ENCODE results near the gene C1orf210.

The C1orf210 gene

DNA sequence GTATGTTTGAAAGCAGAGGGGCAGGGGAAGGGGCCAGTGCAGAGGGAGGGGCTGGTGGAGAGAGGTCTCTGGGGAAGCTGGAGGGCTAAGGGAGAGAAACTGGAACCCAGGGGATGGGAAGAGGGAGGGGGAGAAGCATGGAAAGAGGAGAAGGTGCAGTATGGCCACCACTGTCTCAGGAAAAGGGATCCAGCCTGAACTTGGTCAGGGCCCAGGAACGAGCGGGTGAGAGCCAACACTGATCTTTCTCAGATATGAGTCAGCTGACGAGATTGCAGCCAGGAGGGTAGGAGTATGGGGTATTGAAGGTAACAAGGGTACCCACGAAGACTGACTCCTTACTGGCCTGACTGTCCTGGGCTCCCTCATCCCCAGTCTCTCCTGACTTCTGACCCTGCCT lies 33.5 kb upstream of the C1orf210 start:
- no peak for DNase-seq
- H3K9me3 ChIP-seq, result no peaks in the 10 kb centered on the region
- no peaks in the 10 kb centered on the region for H3K36me3 ChIP-seq
- H3K4me1 ChIP-seq, result no peaks in the 10 kb centered on the region
- no peaks in the 10 kb centered on the region for H3K27me3 ChIP-seq
- H3K4me3 ChIP-seq (ENCODE audit: low read depth, low read length), result no peak overlapping the region
- TF ChIP-seq, protein P1, sequence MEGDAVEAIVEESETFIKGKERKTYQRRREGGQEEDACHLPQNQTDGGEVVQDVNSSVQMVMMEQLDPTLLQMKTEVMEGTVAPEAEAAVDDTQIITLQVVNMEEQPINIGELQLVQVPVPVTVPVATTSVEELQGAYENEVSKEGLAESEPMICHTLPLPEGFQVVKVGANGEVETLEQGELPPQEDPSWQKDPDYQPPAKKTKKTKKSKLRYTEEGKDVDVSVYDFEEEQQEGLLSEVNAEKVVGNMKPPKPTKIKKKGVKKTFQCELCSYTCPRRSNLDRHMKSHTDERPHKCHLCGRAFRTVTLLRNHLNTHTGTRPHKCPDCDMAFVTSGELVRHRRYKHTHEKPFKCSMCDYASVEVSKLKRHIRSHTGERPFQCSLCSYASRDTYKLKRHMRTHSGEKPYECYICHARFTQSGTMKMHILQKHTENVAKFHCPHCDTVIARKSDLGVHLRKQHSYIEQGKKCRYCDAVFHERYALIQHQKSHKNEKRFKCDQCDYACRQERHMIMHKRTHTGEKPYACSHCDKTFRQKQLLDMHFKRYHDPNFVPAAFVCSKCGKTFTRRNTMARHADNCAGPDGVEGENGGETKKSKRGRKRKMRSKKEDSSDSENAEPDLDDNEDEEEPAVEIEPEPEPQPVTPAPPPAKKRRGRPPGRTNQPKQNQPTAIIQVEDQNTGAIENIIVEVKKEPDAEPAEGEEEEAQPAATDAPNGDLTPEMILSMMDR (IDR thresholded peaks at IDR 0.05; ENCODE audit: low read depth, low read length), result no peak

- DNase-seq, result no peak
- Histone ChIP-seq H3K27me3 (no peaks in the 10 kb centered on the region), H3K4me1 (no peaks in the 10 kb centered on the region), H3K4me3 (ENCODE audit: low read depth, low read length) (no peak overlapping the region), H3K36me3 (no peaks in the 10 kb centered on the region), H3K9me3 (no peaks in the 10 kb centered on the region)
- TF ChIP-seq, protein P1 (IDR thresholded peaks at IDR 0.05; ENCODE audit: low read depth, low read length), result no peak
These were observed 32.6 kb upstream of the C1orf210 start for GRCh38 chr1:43317817-43318471.

- Histone ChIP-seq H3K4me3 (ENCODE audit: low read depth, low read length) (no peak overlapping the region), H3K36me3 (no peaks in the 10 kb centered on the region), H3K4me1 (no peaks in the 10 kb centered on the region), H3K9me3 (no peaks in the 10 kb centered on the region), H3K27me3 (no peaks in the 10 kb centered on the region)
- DNase-seq, result no peak
- TF ChIP-seq, protein P1 (IDR thresholded peaks at IDR 0.05; ENCODE audit: low read depth, low read length), result no peak
These were observed 31.5 kb upstream of the C1orf210 start for GRCh38 chr1:43316738-43317520.

GRCh38 chr1:43315963-43316737 lies 30.8 kb upstream of the C1orf210 start:
- DNase-seq, result no peak
- TF ChIP-seq, protein P1 (IDR thresholded peaks at IDR 0.05; ENCODE audit: low read depth, low read length), result no peak
- Histone ChIP-seq H3K36me3 (no peaks in the 10 kb centered on the region), H3K4me1 (no peaks in the 10 kb centered on the region), H3K4me3 (ENCODE audit: low read depth, low read length) (no peak overlapping the region), H3K9me3 (no peaks in the 10 kb centered on the region), H3K27me3 (no peaks in the 10 kb centered on the region)

DNA sequence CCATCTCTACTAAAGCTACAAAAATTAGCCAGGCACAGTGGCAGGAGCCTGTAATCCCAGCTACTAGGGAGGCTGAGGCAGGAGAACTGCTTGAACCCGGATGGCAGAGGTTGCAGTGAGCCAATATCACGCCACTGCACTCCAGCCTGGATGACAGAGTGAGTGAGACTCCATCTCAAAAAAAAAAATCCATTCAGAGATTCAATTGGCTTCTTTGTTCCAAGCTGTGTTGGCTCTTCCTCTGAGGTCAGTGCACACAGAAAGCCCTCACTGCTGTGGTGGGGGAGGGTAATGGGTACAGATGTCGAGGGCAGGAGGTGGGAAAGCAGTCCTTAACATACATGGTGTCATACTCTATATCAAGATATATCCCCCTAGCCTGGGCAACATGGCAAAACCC lies 30.1 kb upstream of the C1orf210 start:
- Histone ChIP-seq H3K4me3 (ENCODE audit: low read depth, low read length) (no peak overlapping the region), H3K4me1 (no peaks in the 10 kb centered on the region), H3K36me3 (no peaks in the 10 kb centered on the region), H3K9me3 (no peaks in the 10 kb centered on the region), H3K27me3 (no peaks in the 10 kb centered on the region)
- DNase-seq, result no peak
- TF ChIP-seq, protein P1 (IDR thresholded peaks at IDR 0.05; ENCODE audit: low read depth, low read length), result no peak

All from BE2C (cell line).